ENCODE measurements around the gene VASH1. TPM values are rescaled to one million over a fixed set of nuclear protein-coding genes. Genes with fewer than 3 reads are reported as not detected.

VASH1 gene
- total and polyA plus RNA-seq, 12 donors = 9.1 to 20.2 (median 13.4) TPM

DNA sequence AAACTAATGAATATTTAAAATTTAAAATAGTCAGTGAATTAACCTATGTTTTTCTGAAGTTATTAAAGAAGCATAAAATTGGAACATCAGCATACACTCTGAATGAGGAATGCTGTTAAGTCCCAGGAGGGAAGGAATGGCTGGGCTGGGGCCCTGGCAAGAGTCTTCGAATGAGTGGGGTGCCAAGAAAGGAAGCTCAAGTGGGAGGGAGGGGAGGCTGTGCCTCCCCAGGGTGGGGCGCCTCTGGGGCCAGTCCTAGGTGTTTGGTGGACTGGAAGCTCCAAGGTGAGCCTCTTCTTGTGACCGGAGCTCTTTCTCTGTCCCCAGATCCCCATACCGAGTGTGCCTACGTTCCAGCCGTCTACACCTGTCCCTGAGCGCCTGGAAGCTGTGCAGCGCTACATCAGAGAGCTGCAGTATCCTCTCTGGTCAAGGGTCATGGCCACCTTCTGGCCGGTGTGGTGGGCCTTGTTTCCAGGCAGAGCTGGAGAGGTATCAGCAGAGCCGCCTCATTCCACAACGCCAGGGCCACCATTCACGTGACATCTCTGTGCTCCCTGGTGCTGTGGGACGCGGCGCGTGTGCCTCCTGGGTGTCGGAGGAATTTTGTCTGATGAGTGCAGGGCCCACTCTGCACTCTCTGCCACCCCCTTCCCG, 8.5 kb downstream of the VASH1 start:
- no peak for DNase-seq
- Histone ChIP-seq H3K4me1 (peaks cover 33 to 99% (median 69%) of the 10 kb centered on the region in 9 donors), H3K27ac (peak overlapping the region in 8 of 10 donors; percentile 3 to 95 (median 76)), H3K9me3 (no peaks in the 10 kb centered on the region), H3K27me3 (peaks cover 0 to 3% (median 0%) of the 10 kb centered on the region in 7 donors), H3K36me3 (peaks cover 0 to 44% (median 6%) of the 10 kb centered on the region in 9 donors), H3K4me3 (no peak overlapping the region)
- TF ChIP-seq, protein P1, sequence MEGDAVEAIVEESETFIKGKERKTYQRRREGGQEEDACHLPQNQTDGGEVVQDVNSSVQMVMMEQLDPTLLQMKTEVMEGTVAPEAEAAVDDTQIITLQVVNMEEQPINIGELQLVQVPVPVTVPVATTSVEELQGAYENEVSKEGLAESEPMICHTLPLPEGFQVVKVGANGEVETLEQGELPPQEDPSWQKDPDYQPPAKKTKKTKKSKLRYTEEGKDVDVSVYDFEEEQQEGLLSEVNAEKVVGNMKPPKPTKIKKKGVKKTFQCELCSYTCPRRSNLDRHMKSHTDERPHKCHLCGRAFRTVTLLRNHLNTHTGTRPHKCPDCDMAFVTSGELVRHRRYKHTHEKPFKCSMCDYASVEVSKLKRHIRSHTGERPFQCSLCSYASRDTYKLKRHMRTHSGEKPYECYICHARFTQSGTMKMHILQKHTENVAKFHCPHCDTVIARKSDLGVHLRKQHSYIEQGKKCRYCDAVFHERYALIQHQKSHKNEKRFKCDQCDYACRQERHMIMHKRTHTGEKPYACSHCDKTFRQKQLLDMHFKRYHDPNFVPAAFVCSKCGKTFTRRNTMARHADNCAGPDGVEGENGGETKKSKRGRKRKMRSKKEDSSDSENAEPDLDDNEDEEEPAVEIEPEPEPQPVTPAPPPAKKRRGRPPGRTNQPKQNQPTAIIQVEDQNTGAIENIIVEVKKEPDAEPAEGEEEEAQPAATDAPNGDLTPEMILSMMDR (IDR thresholded peaks at IDR 0.05) = no peak
- intact Hi-C loops (cut with DNase I) = loop anchor here in 3 of 10 donors (5.0 kb wide), 3 partner anchors 42 to 57 kb away; no protein-coding TSS in a partner anchor
- no peak for ATAC-seq
- 86% methylated on average over 18 of the region's 18 CpGs for WGBS, 2 donors

DNA sequence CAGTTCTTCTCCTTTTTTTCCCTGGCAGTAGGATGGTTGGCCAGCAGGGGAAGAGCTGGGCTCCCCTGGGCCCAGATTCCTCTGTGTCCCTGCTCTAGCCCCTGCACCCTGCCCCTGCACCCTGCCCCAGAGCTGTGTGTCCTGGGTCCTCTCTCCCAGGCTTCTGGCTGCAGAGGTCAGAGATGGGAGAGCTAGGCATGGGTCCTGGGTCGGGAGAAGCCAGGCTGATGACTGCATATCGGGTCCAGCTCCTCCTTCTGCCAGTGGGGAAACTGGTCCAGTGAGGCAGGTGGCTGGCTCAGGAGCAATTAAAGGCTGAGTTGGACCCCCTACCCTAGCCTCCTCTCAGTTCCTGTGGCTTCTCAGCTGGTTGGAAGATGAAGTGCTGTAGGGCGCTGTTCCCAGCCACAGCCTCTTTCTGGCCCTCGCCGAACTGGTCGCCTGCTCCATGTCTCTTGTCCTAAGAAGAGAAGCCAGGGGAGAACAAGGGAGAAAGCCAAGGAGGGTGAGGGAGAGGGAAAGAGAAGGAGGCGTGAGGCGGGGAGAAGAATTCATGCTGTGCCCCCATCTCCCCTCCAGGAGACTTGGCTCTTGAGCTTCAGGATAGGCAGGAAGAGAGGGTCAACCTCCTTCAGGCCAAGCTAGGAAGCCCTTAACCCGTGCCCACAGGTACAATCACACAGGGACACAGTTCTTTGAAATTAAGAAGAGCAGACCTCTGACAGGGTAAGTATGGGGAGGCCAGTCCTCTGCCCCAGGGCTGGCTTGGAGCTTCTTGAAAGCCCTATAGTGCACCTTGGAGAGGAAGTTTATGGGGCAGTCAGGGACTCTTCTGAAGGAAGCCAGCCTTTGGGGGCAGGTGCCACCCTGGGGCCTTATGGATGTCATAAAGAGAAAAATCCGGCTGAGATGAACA, 9.5 kb downstream of the VASH1 start:
- Histone ChIP-seq H3K9me3 (no peaks in the 10 kb centered on the region), H3K4me3 (no peak overlapping the region), H3K36me3 (peaks cover 0 to 50% (median 1%) of the 10 kb centered on the region in 9 donors), H3K27me3 (peaks cover 0 to 3% (median 0%) of the 10 kb centered on the region in 7 donors), H3K27ac (peak overlapping the region in 8 of 10 donors; percentile 0 to 95 (median 59)), H3K4me1 (peaks cover 33 to 93% (median 62%) of the 10 kb centered on the region in 9 donors)
- ATAC-seq = no peak
- no peak for DNase-seq
- TF ChIP-seq, protein P1 (IDR thresholded peaks at IDR 0.05) = no peak
- 86% methylated on average over 10 of the region's 10 CpGs for WGBS, 2 donors
- intact Hi-C loops (cut with DNase I) = no loop called here

DNA sequence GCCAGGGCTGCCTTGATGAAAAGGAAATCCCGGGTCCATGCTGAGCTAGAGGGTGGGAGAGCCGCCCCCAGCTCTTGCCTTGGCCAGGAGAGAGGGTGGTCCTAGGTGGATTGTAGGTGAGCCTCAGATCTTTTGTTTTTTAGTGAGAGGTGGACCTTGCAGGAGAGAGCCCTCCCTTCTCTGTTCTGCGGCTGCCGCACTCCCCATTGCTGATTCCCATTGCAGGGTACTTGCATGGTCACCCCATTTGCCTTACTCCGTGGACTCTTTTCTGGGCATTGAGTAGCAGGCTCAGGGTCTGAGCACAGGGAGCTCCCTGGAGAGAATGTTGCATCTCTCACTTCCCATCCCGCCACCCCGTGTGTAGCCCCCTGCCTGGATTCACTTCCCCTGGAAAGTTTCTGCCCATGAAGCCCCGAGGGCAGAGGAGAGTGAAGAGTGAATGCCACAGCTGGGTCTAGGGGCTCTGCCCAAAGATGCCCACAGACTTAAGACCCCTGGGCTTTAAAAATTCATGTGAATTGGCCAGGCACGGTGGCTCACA, 10.2 kb downstream of the VASH1 start:
- peak overlapping the region in 7 of 10 donors; percentile 34 to 95 (median 81) for H3K27ac ChIP-seq
- H3K27me3 ChIP-seq = peaks cover 0 to 3% (median 0%) of the 10 kb centered on the region in 7 donors
- H3K4me1 ChIP-seq = peaks cover 33 to 93% (median 66%) of the 10 kb centered on the region in 9 donors
- H3K36me3 ChIP-seq = peaks cover 0 to 48% (median 0%) of the 10 kb centered on the region in 9 donors
- no peaks in the 10 kb centered on the region for H3K9me3 ChIP-seq
- ATAC-seq (no peak), DNase-seq (no peak)
- 86 to 90% methylated on average over 9 of the region's 9 CpGs for WGBS, 2 donors
- H3K4me3 ChIP-seq = no peak overlapping the region
- intact Hi-C loops (cut with DNase I) = no loop called here
- TF ChIP-seq, protein P1 (IDR thresholded peaks at IDR 0.05) = no peak
